Muscle of leg (tissue), 11 donors: Measurements from ENCODE around the gene RUFY2. TPM values are rescaled to one million over a fixed set of nuclear protein-coding genes. Genes with fewer than 3 reads are reported as not detected.

Source experiments
- DNase-seq: peaks from one replicate; pipeline ENCODE4 v3.0.0; 2013
- H3K27ac ChIP-seq: one replicate; pipeline ENCODE4 v1.5.1; 2013; ENCODE audit warnings: mild to moderate bottlenecking, low read length, control low read depth
- H3K27me3 ChIP-seq: one replicate; pipeline ENCODE4 v1.6.1; 2013; ENCODE audit warnings: low read length; ENCODE audit not compliant: control insufficient read depth, insufficient read depth
- H3K36me3 ChIP-seq: one replicate; pipeline ENCODE4 v1.6.1; 2013; ENCODE audit warnings: low read length; ENCODE audit not compliant: control insufficient read depth, insufficient read depth
- H3K4me1 ChIP-seq: one replicate; pipeline ENCODE4 v1.6.1; 2013; ENCODE audit warnings: low read length; ENCODE audit not compliant: control insufficient read depth, insufficient read depth
- H3K4me3 ChIP-seq: one replicate; pipeline ENCODE4 v1.5.1; 2013; ENCODE audit warnings: low read length, control low read depth
- H3K9me3 ChIP-seq: replicated peaks from 2 replicates; pipeline ENCODE4 v1.6.1; 2013; ENCODE audit warnings: low read depth, low read length; ENCODE audit not compliant: control insufficient read depth
- WGBS: methylation state at CpG from one replicate; pipeline ENCODE4 v1.1.5; 2013; ENCODE audit warnings: missing lambda C conversion rate; ENCODE audit not compliant: insufficient coverage; 5-methylcytosine and 5-hydroxymethylcytosine counted together
- polyA plus RNA-seq, 8 donors: library from polyadenylated mRNA; unstranded; fragments of 120-200 nt; gene quantifications; one replicate each; pipeline versions ENCODE4 v1.2.1 to v1.2.3, GENCODE V29; 2013; ENCODE audit warnings: inconsistent platforms in 1 of 8, low replicate concordance in 1 of 8; ENCODE audit not compliant: insufficient read length in 8 of 8, insufficient read depth in 1 of 8
- total RNA-seq: library from RNA; stranded (reverse); fragments of 120-200 nt; gene quantifications from one replicate; pipeline ENCODE4 v1.2.4, GENCODE V29; 2013

RUFY2 gene
- total and polyA plus RNA-seq, 9 donors, result 12.0 to 19.8 (median 16.6) TPM

- Histone ChIP-seq H3K4me3 (no peak overlapping the region), H3K27ac (no peak overlapping the region), H3K36me3 (peaks cover 43% of the 10 kb centered on the region), H3K27me3 (no peaks in the 10 kb centered on the region), H3K9me3 (peaks cover 3% of the 10 kb centered on the region), H3K4me1 (no peaks in the 10 kb centered on the region)
- whole genome bisulfite sequencing, result 90% methylated on average over 2 of the region's 5 CpGs
- DNase-seq, result no peak
These were observed 40.5 kb downstream of the RUFY2 start for GRCh38 chr10:68366600-68366999.

GRCh38 chr10:68365611-68366010, 41.5 kb downstream of the RUFY2 start:
- no CpG with 5 or more reads among the region's 2 CpGs for WGBS
- H3K4me1 ChIP-seq, result no peaks in the 10 kb centered on the region
- no peaks in the 10 kb centered on the region for H3K27me3 ChIP-seq
- H3K4me3 ChIP-seq, result no peak overlapping the region
- no peaks in the 10 kb centered on the region for H3K9me3 ChIP-seq
- no peak overlapping the region for H3K27ac ChIP-seq
- peaks cover 42% of the 10 kb centered on the region for H3K36me3 ChIP-seq
- DNase-seq, result no peak

- H3K27me3 ChIP-seq, result no peaks in the 10 kb centered on the region
- H3K36me3 ChIP-seq, result peaks cover 32% of the 10 kb centered on the region
- 89% methylated on average over 2 of the region's 3 CpGs for WGBS
- H3K27ac ChIP-seq, result no peak overlapping the region
- H3K4me1 ChIP-seq, result no peaks in the 10 kb centered on the region
- no peaks in the 10 kb centered on the region for H3K9me3 ChIP-seq
- no peak overlapping the region for H3K4me3 ChIP-seq
- peak; percentile 35 for DNase-seq
These were observed 42.8 kb downstream of the RUFY2 start for GRCh38 chr10:68364101-68364886.

- Histone ChIP-seq H3K27ac (no peak overlapping the region), H3K36me3 (peaks cover 34% of the 10 kb centered on the region), H3K4me1 (no peaks in the 10 kb centered on the region), H3K4me3 (no peak overlapping the region), H3K9me3 (no peaks in the 10 kb centered on the region), H3K27me3 (no peaks in the 10 kb centered on the region)
- DNase-seq, result no peak
- WGBS, result no CpG with 5 or more reads among the region's 3 CpGs
These were observed 44.5 kb downstream of the RUFY2 start for GRCh38 chr10:68362590-68362989.

GRCh38 chr10:68359189-68359588, 47.9 kb downstream of the RUFY2 start:
- Histone ChIP-seq H3K4me3 (no peak overlapping the region), H3K9me3 (no peaks in the 10 kb centered on the region), H3K27ac (no peak overlapping the region), H3K4me1 (no peaks in the 10 kb centered on the region), H3K27me3 (no peaks in the 10 kb centered on the region), H3K36me3 (peaks cover 35% of the 10 kb centered on the region)
- DNase-seq, result no peak
- WGBS, result no CpG with 5 or more reads among the region's 6 CpGs

GRCh38 chr10:68353537-68353936, 53.5 kb downstream of the RUFY2 start:
- WGBS, result 94% methylated on average over 2 of the region's 2 CpGs
- H3K36me3 ChIP-seq, result peaks cover 47% of the 10 kb centered on the region

GRCh38 chr10:68348265-68348741, 58.8 kb downstream of the RUFY2 start:
- peak; percentile 41 for DNase-seq
- Histone ChIP-seq H3K4me3 (no peak overlapping the region), H3K27ac (no peak overlapping the region), H3K36me3 (peaks cover 39% of the 10 kb centered on the region), H3K27me3 (no peaks in the 10 kb centered on the region), H3K4me1 (no peaks in the 10 kb centered on the region), H3K9me3 (no peaks in the 10 kb centered on the region)
- no CpG with 5 or more reads among the region's 2 CpGs for WGBS

More at GRCh38 chr10:68353537-68353936, 53.5 kb downstream of the RUFY2 start:
- no peaks in the 10 kb centered on the region for H3K4me1 ChIP-seq
- no peak overlapping the region for H3K27ac ChIP-seq
- H3K9me3 ChIP-seq, result no peaks in the 10 kb centered on the region
- H3K27me3 ChIP-seq, result no peaks in the 10 kb centered on the region
- no peak for DNase-seq
- no peak overlapping the region for H3K4me3 ChIP-seq

GRCh38 chr10:68346774-68347173, 60.3 kb downstream of the RUFY2 start:
- H3K4me1 ChIP-seq, result no peaks in the 10 kb centered on the region
- H3K36me3 ChIP-seq, result peaks cover 30% of the 10 kb centered on the region
- WGBS, result 100% methylated on average over 1 of the region's 4 CpGs
- no peaks in the 10 kb centered on the region for H3K9me3 ChIP-seq
- H3K27me3 ChIP-seq, result no peaks in the 10 kb centered on the region
- no peak for DNase-seq
- H3K4me3 ChIP-seq, result no peak overlapping the region
- H3K27ac ChIP-seq, result no peak overlapping the region

GRCh38 chr10:68345621-68346020, 61.5 kb downstream of the RUFY2 start:
- no peak overlapping the region for H3K4me3 ChIP-seq
- no peak for DNase-seq
- H3K27me3 ChIP-seq, result no peaks in the 10 kb centered on the region
- H3K27ac ChIP-seq, result no peak overlapping the region
- WGBS, result no CpG with 5 or more reads among the region's 4 CpGs
- H3K4me1 ChIP-seq, result no peaks in the 10 kb centered on the region
- H3K36me3 ChIP-seq, result peaks cover 33% of the 10 kb centered on the region
- no peaks in the 10 kb centered on the region for H3K9me3 ChIP-seq

GRCh38 chr10:68342909-68343516, 64.1 kb downstream of the RUFY2 start:
- Histone ChIP-seq H3K4me1 (no peaks in the 10 kb centered on the region), H3K27me3 (no peaks in the 10 kb centered on the region), H3K9me3 (no peaks in the 10 kb centered on the region), H3K27ac (no peak overlapping the region), H3K4me3 (no peak overlapping the region), H3K36me3 (peaks cover 34% of the 10 kb centered on the region)
- 88% methylated on average over 1 of the region's 3 CpGs for WGBS
- no peak for DNase-seq
